HG03135 (cell line): ENCODE data around the gene NRGN.

Source experiments
- ATAC-seq: cut with Tn5 transposase; IDR thresholded peaks from one replicate; pipeline ENCODE4 v1.9.1; 2021; ENCODE audit warnings: mild to moderate bottlenecking, moderate library complexity; ENCODE audit not compliant: unreplicated experiment

Gene NRGN

GRCh38 chr11:124779568-124779967 lies 39.8 kb downstream of the NRGN start:
- ATAC-seq: no peak

- no peak for ATAC-seq
Observed at GRCh38 chr11:124783002-124783401, 43.3 kb downstream of the NRGN start.

- ATAC-seq: no peak
Observed at GRCh38 chr11:124784051-124784450, 44.3 kb downstream of the NRGN start.

- ATAC-seq: no peak
Observed at GRCh38 chr11:124788521-124788920, 48.8 kb downstream of the NRGN start.

- ATAC-seq: peak; percentile 90
Observed at GRCh38 chr11:124791626-124792341, 52.0 kb downstream of the NRGN start.

- peak; percentile 50 for ATAC-seq
Observed at GRCh38 chr11:124793466-124794278, 53.9 kb downstream of the NRGN start.

- no peak for ATAC-seq
Observed at GRCh38 chr11:124796312-124796711, 56.6 kb downstream of the NRGN start.
